ENCODE measurements around the gene GINS2. TPM values are rescaled to one million over a fixed set of nuclear protein-coding genes. Genes with fewer than 3 reads are reported as not detected.

GINS2 gene
- total RNA-seq, 4 donors from 2014 or later = 2.0 to 10.4 TPM; not detected in 2

GRCh38 chr16:85728879-85729278 lies 40.1 kb upstream of the GINS2 start:
- Histone ChIP-seq H3K4me3 (no peak overlapping the region), H3K27ac (no peak overlapping the region), H3K4me1 (no peaks in the 10 kb centered on the region), H3K36me3 (no peaks in the 10 kb centered on the region), H3K27me3 (no peaks in the 10 kb centered on the region), H3K9me3 (no peaks in the 10 kb centered on the region)
- intact Hi-C loops (cut with DNase I; ENCODE audit: low total_unique reads) = no loop called here
- no peak for DNase-seq
- no peak for TF ChIP-seq POLR2A (IDR thresholded peaks at IDR 0.05)
- no peak for TF ChIP-seq CTCF (IDR thresholded peaks at IDR 0.05)

- TF ChIP-seq CTCF (IDR thresholded peaks at IDR 0.05) (no peak), POLR2A (IDR thresholded peaks at IDR 0.05) (no peak)
- Histone ChIP-seq H3K4me1 (no peaks in the 10 kb centered on the region), H3K27me3 (no peaks in the 10 kb centered on the region), H3K4me3 (no peak overlapping the region), H3K9me3 (no peaks in the 10 kb centered on the region), H3K36me3 (no peaks in the 10 kb centered on the region), H3K27ac (no peak overlapping the region)
- DNase-seq = no peak
- intact Hi-C loops (cut with DNase I; ENCODE audit: low total_unique reads) = no loop called here
These were observed 36.2 kb upstream of the GINS2 start for GRCh38 chr16:85724936-85725335.

- no peak overlapping the region for H3K4me3 ChIP-seq
- no peaks in the 10 kb centered on the region for H3K27me3 ChIP-seq
- H3K9me3 ChIP-seq = no peaks in the 10 kb centered on the region
- intact Hi-C loops (cut with DNase I; ENCODE audit: low total_unique reads) = no loop called here
- DNase-seq = no peak
- H3K27ac ChIP-seq = no peak overlapping the region
- no peaks in the 10 kb centered on the region for H3K4me1 ChIP-seq
- no peak for TF ChIP-seq POLR2A (IDR thresholded peaks at IDR 0.05)
- TF ChIP-seq CTCF (IDR thresholded peaks at IDR 0.05) = no peak
- no peaks in the 10 kb centered on the region for H3K36me3 ChIP-seq
These were observed 35.5 kb upstream of the GINS2 start for GRCh38 chr16:85724126-85724879.

- H3K4me3 ChIP-seq = no peak overlapping the region
- DNase-seq = no peak
- H3K9me3 ChIP-seq = no peaks in the 10 kb centered on the region
- no peak overlapping the region for H3K27ac ChIP-seq
- intact Hi-C loops (cut with DNase I; ENCODE audit: low total_unique reads) = no loop called here
- TF ChIP-seq CTCF (IDR thresholded peaks at IDR 0.05) (no peak), POLR2A (IDR thresholded peaks at IDR 0.05) (no peak)
- H3K4me1 ChIP-seq = no peaks in the 10 kb centered on the region
- no peaks in the 10 kb centered on the region for H3K27me3 ChIP-seq
- H3K36me3 ChIP-seq = no peaks in the 10 kb centered on the region
These were observed 33.6 kb upstream of the GINS2 start for GRCh38 chr16:85722128-85722893.

- Histone ChIP-seq H3K27ac (no peak overlapping the region), H3K4me3 (no peak overlapping the region), H3K9me3 (no peaks in the 10 kb centered on the region), H3K4me1 (no peaks in the 10 kb centered on the region), H3K27me3 (no peaks in the 10 kb centered on the region), H3K36me3 (no peaks in the 10 kb centered on the region)
- no peak for DNase-seq
- intact Hi-C loops (cut with DNase I; ENCODE audit: low total_unique reads) = no loop called here
- TF ChIP-seq POLR2A (IDR thresholded peaks at IDR 0.05) (no peak), CTCF (IDR thresholded peaks at IDR 0.05) (no peak)
These were observed 31.5 kb upstream of the GINS2 start for GRCh38 chr16:85720302-85720637.
